ENCODE data around the gene HSD17B14.
"Not testable (repeated sequence)": the region's sequence is repeated elsewhere in the genome, so short reads cannot be mapped to it uniquely, and the experiment has no call there.

Gene HSD17B14

GRCh38 chr19:48868114-48868886, 32.0 kb upstream of the HSD17B14 start, which contains the start of gene PLEKHA4:
Gene PLEKHA4, minus strand, starts transcription at chr19:48868617. Its CDS starts 997 bp downstream, at chr19:48867620.
- in situ Hi-C loops (cut with HindIII; ENCODE audit: low pct_ligation_motif_present, low pct_unique_long_range_greater_than_20kb, low sequenced_read_pairs) = no loop called here
- DNase-seq = peak; percentile 50

- DNase-seq = no peak
- in situ Hi-C loops (cut with HindIII; ENCODE audit: low pct_ligation_motif_present, low pct_unique_long_range_greater_than_20kb, low sequenced_read_pairs) = no loop called here
Measured at GRCh38 chr19:48867746-48868113, 31.4 kb upstream of the HSD17B14 start.

DNA sequence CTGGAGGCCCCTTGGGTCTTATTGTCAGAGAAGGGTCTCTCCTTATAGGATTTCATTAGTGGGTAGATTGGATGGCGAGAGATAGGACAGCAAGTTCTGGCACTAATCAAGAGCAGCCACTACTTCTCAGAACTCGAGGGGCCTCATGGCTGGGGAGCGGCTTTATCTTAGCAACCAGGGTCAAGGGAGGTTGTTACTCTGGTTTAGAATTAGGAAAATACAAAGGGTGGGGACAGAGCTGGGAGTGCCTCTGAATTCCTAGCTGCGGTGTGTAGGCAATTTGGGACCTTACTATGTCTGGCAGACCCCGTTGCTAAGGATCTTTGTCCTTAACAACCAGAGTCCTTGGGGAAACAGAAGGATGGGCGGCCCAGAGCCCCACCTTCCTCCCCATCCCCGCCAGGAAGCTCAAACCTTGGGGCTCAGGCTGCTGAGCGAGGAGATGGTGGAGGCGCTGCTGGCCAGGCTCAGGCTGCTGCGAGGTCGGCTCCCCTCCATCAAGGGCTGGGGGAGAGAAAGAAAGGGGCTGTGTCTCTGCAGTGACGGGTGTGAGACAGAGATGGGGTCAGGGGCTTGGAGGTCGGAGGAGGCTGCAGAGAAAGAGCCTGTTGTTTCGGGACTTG, 30.9 kb upstream of the HSD17B14 start:
- in situ Hi-C loops (cut with HindIII; ENCODE audit: low pct_ligation_motif_present, low pct_unique_long_range_greater_than_20kb, low sequenced_read_pairs) = no loop called here
- no peak for DNase-seq

DNA sequence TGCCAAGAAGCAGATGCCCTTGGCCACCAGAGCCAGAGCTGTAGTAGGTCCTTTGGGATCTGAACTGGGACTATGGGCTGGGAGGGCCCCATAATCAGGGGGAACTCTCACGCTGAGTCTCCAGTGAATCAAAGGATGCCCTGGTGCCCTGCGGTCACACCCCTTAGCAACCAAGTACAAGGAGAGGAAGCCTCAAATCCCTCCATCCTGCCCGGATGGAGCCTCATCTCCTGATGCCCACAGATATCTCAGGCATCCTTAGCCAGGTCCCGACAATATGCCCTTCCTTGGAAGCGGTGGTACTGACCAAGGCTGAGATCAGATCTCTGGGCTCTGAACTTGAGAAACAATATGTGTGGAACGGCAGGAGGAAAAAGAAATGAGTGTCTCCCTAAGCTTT, 30.4 kb upstream of the HSD17B14 start:
- in situ Hi-C loops (cut with HindIII; ENCODE audit: low pct_ligation_motif_present, low pct_unique_long_range_greater_than_20kb, low sequenced_read_pairs) = no loop called here
- no peak for DNase-seq

- DNase-seq = no peak
- in situ Hi-C loops (cut with HindIII; ENCODE audit: low pct_ligation_motif_present, low pct_unique_long_range_greater_than_20kb, low sequenced_read_pairs) = no loop called here
Measured at GRCh38 chr19:48862827-48863226, 26.5 kb upstream of the HSD17B14 start.

GRCh38 chr19:48861313-48861712, 25.0 kb upstream of the HSD17B14 start:
- in situ Hi-C loops (cut with HindIII; ENCODE audit: low pct_ligation_motif_present, low pct_unique_long_range_greater_than_20kb, low sequenced_read_pairs) = no loop called here
- no peak for DNase-seq

- DNase-seq = no peak
- in situ Hi-C loops (cut with HindIII; ENCODE audit: low pct_ligation_motif_present, low pct_unique_long_range_greater_than_20kb, low sequenced_read_pairs) = no loop called here
Measured at GRCh38 chr19:48859711-48860572, 23.7 kb upstream of the HSD17B14 start.

GRCh38 chr19:48858984-48859710, 22.9 kb upstream of the HSD17B14 start:
- in situ Hi-C loops (cut with HindIII; ENCODE audit: low pct_ligation_motif_present, low pct_unique_long_range_greater_than_20kb, low sequenced_read_pairs) = no loop called here

GRCh38 chr19:48856921-48857320, 20.6 kb upstream of the HSD17B14 start:
- in situ Hi-C loops (cut with HindIII; ENCODE audit: low pct_ligation_motif_present, low pct_unique_long_range_greater_than_20kb, low sequenced_read_pairs) = no loop called here
- DNase-seq = no peak

More at GRCh38 chr19:48858984-48859710, 22.9 kb upstream of the HSD17B14 start:
- no peak for DNase-seq

- DNase-seq = no peak
- in situ Hi-C loops (cut with HindIII; ENCODE audit: low pct_ligation_motif_present, low pct_unique_long_range_greater_than_20kb, low sequenced_read_pairs) = no loop called here
Measured at GRCh38 chr19:48854103-48854502, 17.8 kb upstream of the HSD17B14 start.

DNA sequence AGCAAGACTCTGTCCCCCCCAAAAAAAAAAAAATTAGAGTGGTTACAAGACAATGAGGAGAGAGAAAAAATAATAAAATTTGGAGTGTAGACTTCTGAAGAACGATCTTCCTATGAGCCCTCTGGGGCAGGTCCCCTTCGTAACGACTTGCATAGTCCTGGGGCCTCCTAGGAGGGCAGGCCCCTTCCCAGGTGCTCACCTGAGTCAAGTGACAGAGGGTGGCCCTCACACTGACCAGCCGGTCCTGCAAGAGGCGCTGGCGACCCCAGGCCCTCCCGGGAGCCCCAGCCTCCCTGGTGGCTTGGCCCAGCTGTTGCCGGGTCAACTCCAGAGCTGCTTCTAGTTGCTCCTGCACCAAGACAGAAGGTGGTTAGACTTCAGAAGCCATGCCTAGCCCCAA, 17.2 kb upstream of the HSD17B14 start:
- in situ Hi-C loops (cut with HindIII; ENCODE audit: low pct_ligation_motif_present, low pct_unique_long_range_greater_than_20kb, low sequenced_read_pairs) = no loop called here

DNA sequence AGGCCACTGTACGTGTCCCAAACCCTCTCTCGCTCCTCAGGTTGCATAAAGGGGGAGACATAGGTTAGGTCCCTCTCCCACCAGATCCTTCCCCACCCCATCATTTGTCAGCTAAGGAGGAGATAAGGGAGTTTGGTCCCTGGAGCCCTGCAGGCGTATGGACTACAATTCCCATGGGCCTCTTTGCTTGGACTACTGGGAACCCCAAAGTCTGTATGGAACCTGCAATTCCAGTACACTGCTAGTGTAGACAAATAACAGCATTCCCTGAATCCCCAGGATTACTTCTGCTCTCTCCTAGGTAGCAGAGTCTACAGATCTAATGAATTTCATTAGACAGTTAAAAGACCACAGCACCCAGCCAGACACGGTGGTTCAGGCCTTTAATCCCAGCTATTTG, 16.0 kb upstream of the HSD17B14 start:
- DNase-seq = no peak
- in situ Hi-C loops (cut with HindIII; ENCODE audit: low pct_ligation_motif_present, low pct_unique_long_range_greater_than_20kb, low sequenced_read_pairs) = no loop called here

More for the DNA sequence above, 17.2 kb upstream of the HSD17B14 start:
- no peak for DNase-seq

- DNase-seq; in situ Hi-C loops (cut with HindIII; ENCODE audit: low pct_ligation_motif_present, low pct_unique_long_range_greater_than_20kb, low sequenced_read_pairs): not testable (repeated sequence)
Measured at GRCh38 chr19:48846659-48847058, 10.4 kb upstream of the HSD17B14 start.

GRCh38 chr19:48845384-48845783, 9.1 kb upstream of the HSD17B14 start:
- in situ Hi-C loops (cut with HindIII; ENCODE audit: low pct_ligation_motif_present, low pct_unique_long_range_greater_than_20kb, low sequenced_read_pairs) = no loop called here
- no peak for DNase-seq

GRCh38 chr19:48844472-48844871, 8.2 kb upstream of the HSD17B14 start:
- in situ Hi-C loops (cut with HindIII; ENCODE audit: low pct_ligation_motif_present, low pct_unique_long_range_greater_than_20kb, low sequenced_read_pairs) = no loop called here
- DNase-seq = peak; percentile 52

DNA sequence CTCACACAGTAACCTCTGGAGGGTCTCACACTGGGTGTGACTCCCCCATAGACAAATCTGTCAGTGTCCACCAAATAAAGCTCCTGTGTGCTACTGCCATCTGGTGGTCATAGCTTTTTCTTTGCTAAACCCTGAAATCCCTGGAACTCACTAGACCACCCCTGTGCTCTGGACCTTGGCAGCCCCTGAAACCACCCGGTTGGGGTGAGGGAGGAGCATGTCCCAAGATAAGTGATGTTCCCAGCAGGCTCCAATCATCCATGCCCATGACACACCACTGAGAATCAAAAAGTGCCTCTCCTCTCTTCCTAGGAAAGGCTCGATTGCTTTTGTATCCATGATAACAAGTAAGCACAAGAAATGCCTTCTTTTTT, 6.5 kb upstream of the HSD17B14 start:
- in situ Hi-C loops (cut with HindIII; ENCODE audit: low pct_ligation_motif_present, low pct_unique_long_range_greater_than_20kb, low sequenced_read_pairs) = no loop called here
- DNase-seq = peak; percentile 53

GRCh38 chr19:48841571-48841970, 5.3 kb upstream of the HSD17B14 start:
- no peak for DNase-seq
- in situ Hi-C loops (cut with HindIII; ENCODE audit: low pct_ligation_motif_present, low pct_unique_long_range_greater_than_20kb, low sequenced_read_pairs) = no loop called here

DNA sequence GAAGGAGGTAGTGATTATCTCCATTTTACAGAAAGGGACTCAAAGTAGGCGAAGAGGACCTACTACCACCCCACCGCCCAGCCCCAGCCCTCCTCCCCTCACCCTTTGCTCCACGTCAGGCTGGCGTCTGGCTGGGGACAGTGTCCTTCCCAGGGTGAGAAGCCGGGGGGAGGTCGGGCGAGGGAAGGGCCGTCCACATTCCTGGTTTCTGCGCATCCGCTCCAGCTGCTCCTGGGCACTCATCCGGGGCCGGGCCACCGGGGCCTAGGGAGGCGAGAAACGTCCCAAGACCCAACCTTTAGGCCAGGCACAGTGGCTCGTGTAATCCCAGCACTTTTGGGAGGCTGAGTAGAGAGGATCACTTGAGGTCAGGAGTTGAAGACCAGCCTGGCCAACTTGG, 4.8 kb upstream of the HSD17B14 start:
- in situ Hi-C loops (cut with HindIII; ENCODE audit: low pct_ligation_motif_present, low pct_unique_long_range_greater_than_20kb, low sequenced_read_pairs) = no loop called here

GRCh38 chr19:48837687-48838086, 1.4 kb upstream of the HSD17B14 start:
- in situ Hi-C loops (cut with HindIII; ENCODE audit: low pct_ligation_motif_present, low pct_unique_long_range_greater_than_20kb, low sequenced_read_pairs) = no loop called here
- no peak for DNase-seq

More for the DNA sequence above, 4.8 kb upstream of the HSD17B14 start:
- no peak for DNase-seq

All from ACHN (cell line).